Neutrophil (primary cell): ENCODE results near the gene HSH2D.

Experiments used
- H3K27ac ChIP-seq: fragments of 200-600 bp; sonication (generic); 2 replicates; pipeline ENCODE4 v1.5.1; 2016; ENCODE audit warnings: mild to moderate bottlenecking, moderate library complexity
- H3K27me3 ChIP-seq: fragments of 200-600 bp; sonication (generic); 2 replicates; pipeline ENCODE4 v1.6.0; 2016; ENCODE audit warnings: mild to moderate bottlenecking
- H3K36me3 ChIP-seq: fragments of 200-600 bp; sonication (generic); 2 replicates; pipeline ENCODE4 v1.5.1; 2017
- H3K4me1 ChIP-seq, 2 experiments: fragments of 200-600 bp in 1 of 2; sonication (generic) in 1 of 2; 1 replicate in 1 of 2; 2 replicates in 1 of 2; pipeline versions ENCODE4 v1.5.1 to v1.6.1; 2013 to 2016; ENCODE audit warnings: low read depth in 1 of 2, low read length in 1 of 2, mild to moderate bottlenecking in 1 of 2, moderate library complexity in 1 of 2; ENCODE audit not compliant: control insufficient read depth in 1 of 2, insufficient read depth in 1 of 2
- H3K4me3 ChIP-seq, 2 experiments: fragments of 200-600 bp in 1 of 2; sonication (generic) in 1 of 2; 1 replicate in 1 of 2; 2 replicates in 1 of 2; pipeline ENCODE4 v1.5.1; 2013 to 2016; ENCODE audit warnings: low read depth in 1 of 2, low read length in 1 of 2, mild to moderate bottlenecking in 1 of 2, moderate library complexity in 1 of 2
- H3K9me3 ChIP-seq: fragments of 200-600 bp; sonication (generic); 2 replicates; pipeline ENCODE4 v1.5.1; 2016
- CTCF ChIP-seq: fragments of 200-600 bp; sonication (generic); IDR thresholded peaks from 2 replicates; pipeline ENCODE4 v1.5.1; 2016; ENCODE audit warnings: antibody characterized with exemption

HSH2D gene

GRCh38 chr19:16134510-16134909, 9.0 kb upstream of the HSH2D start:
- Histone ChIP-seq H3K27ac (peak overlapping the region; percentile 51), H3K36me3 (peaks cover 52% of the 10 kb centered on the region), H3K9me3 (no peaks in the 10 kb centered on the region), H3K4me1 (peaks cover 3 to 8% of the 10 kb centered on the region in 2 experiments), H3K27me3 (no peaks in the 10 kb centered on the region), H3K4me3 (no peak overlapping the region)
- no peak for TF ChIP-seq CTCF

- TF ChIP-seq CTCF, result no peak
- H3K4me1 ChIP-seq, result peaks cover 14 to 19% of the 10 kb centered on the region in 2 experiments
Observed at GRCh38 chr19:16135430-16136127, 7.9 kb upstream of the HSH2D start.

GRCh38 chr19:16136185-16136999, 7.1 kb upstream of the HSH2D start:
- no peak for TF ChIP-seq CTCF
- H3K27ac ChIP-seq, result peak overlapping the region; percentile 67
- peaks cover 22 to 27% of the 10 kb centered on the region in 2 experiments for H3K4me1 ChIP-seq

More at GRCh38 chr19:16135430-16136127, 7.9 kb upstream of the HSH2D start:
- no peaks in the 10 kb centered on the region for H3K9me3 ChIP-seq
- H3K27ac ChIP-seq, result peak overlapping the region; percentile 67
- H3K27me3 ChIP-seq, result no peaks in the 10 kb centered on the region
- peaks cover 41% of the 10 kb centered on the region for H3K36me3 ChIP-seq
- H3K4me3 ChIP-seq, result no peak overlapping the region

GRCh38 chr19:16139752-16140151, 3.7 kb upstream of the HSH2D start:
- TF ChIP-seq CTCF, result no peak
- Histone ChIP-seq H3K27me3 (no peaks in the 10 kb centered on the region), H3K4me3 (no peak overlapping the region), H3K36me3 (no peaks in the 10 kb centered on the region), H3K27ac (peak overlapping the region; percentile 96), H3K9me3 (no peaks in the 10 kb centered on the region), H3K4me1 (peaks cover 47 to 51% of the 10 kb centered on the region in 2 experiments)

More at GRCh38 chr19:16136185-16136999, 7.1 kb upstream of the HSH2D start:
- H3K27me3 ChIP-seq, result no peaks in the 10 kb centered on the region
- no peak overlapping the region for H3K4me3 ChIP-seq
- peaks cover 33% of the 10 kb centered on the region for H3K36me3 ChIP-seq
- no peaks in the 10 kb centered on the region for H3K9me3 ChIP-seq

- Histone ChIP-seq H3K36me3 (no peaks in the 10 kb centered on the region), H3K9me3 (no peaks in the 10 kb centered on the region), H3K4me3 (no peak overlapping the region), H3K27me3 (no peaks in the 10 kb centered on the region), H3K27ac (peak overlapping the region; percentile 96), H3K4me1 (peaks cover 55 to 61% of the 10 kb centered on the region in 2 experiments)
- peak; percentile 10 for TF ChIP-seq CTCF
Observed at GRCh38 chr19:16141043-16141442, 2.4 kb upstream of the HSH2D start.
